Measurements from ENCODE around the gene FAF2. TPM values are rescaled to one million over a fixed set of nuclear protein-coding genes. Genes with fewer than 3 reads are reported as not detected.
A peak's percentile ranks its signal among the peaks of the same experiment; 100 is the strongest.

Gene FAF2
- total RNA-seq, 2 experiments from 2014 or later, result 29.9 to 38.7 TPM

DNA sequence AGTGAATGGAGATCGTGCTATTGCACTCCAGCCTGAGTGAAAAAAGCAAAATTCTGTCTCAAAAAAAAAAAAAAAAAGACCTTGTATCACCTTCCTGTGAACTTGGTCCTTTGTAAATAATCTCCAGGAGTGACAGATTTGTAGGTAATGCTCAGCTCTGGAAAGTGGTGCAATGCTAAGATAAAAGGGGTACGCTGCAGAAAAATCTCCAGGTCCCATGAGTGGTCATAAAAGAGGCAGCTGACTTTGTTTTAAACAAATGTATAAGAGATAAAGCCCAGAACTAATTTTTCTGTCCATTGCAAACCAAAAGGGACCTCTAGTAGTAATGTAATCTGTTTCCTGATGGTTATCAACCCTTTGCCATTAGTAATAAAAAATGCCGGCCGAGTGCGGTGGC, 55.3 kb downstream of the FAF2 start:
- H3K27me3 Mint-ChIP-seq, result no peaks in the 10 kb centered on the region
- DNase-seq (no peak), ATAC-seq (no peak)
- H3K36me3 Mint-ChIP-seq, result peaks cover 54% of the 10 kb centered on the region
- no peak overlapping the region for H3K4me3 Mint-ChIP-seq
- H3K9me3 Mint-ChIP-seq (ENCODE audit: low read depth), result no peaks in the 10 kb centered on the region
- H3K27ac Mint-ChIP-seq, result no peak overlapping the region
- CTCF ChIA-PET, result no interaction called here
- H3K4me1 Mint-ChIP-seq, result no peaks in the 10 kb centered on the region

DNA sequence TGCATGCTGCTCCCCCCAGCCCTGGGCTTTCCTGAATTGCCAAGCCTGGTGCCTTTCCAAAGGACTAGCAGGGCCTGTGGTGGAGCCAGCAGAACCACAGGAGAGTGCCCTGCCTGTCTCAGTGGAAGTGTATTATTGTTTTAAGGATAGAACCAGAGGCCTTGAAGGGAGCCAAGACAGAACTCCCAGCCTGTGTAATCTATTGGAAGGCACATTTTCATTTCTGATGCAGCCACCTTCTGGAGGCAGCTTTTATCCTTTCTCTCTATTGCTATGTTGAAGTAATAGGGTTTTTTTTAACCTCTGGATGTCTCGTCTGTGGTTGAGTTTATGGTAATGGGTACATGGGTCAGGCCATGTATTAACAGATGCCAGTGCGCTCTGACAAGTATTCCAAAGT, 59.7 kb downstream of the FAF2 start:
- peaks cover 10% of the 10 kb centered on the region for H3K4me1 Mint-ChIP-seq
- no peak overlapping the region for H3K27ac Mint-ChIP-seq
- H3K4me3 Mint-ChIP-seq, result no peak overlapping the region
- no peaks in the 10 kb centered on the region for H3K9me3 Mint-ChIP-seq (ENCODE audit: low read depth)
- no peak for ATAC-seq
- H3K27me3 Mint-ChIP-seq, result no peaks in the 10 kb centered on the region
- CTCF ChIA-PET, result no interaction called here
- no peak for DNase-seq
- H3K36me3 Mint-ChIP-seq, result peaks cover 37% of the 10 kb centered on the region

GRCh38 chr5:176508603-176509002, 60.4 kb downstream of the FAF2 start:
- no peak overlapping the region for H3K27ac Mint-ChIP-seq

DNA sequence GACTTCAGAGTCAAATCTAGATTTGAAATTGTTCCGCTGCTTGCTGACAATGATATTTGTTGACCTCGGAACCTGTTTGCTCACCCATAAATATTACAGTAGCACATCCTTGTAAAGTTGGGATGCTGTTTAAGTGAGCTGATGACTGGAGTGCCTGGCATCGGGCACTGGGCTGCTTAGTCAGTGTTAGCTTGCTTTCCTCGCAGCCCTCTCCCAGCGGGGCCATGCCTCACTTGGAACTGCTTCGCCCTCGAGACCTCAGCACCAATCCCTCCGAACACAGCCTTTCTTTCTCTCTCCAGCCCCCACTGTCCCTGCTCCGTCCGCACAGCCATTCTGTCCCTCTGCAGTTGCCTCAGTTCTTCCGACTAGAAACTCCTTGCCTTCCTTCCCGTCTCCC, 65.6 kb downstream of the FAF2 start:
- CTCF ChIA-PET, result no interaction called here
- Mint-ChIP-seq H3K27ac (no peak overlapping the region), H3K27me3 (no peaks in the 10 kb centered on the region), H3K4me3 (no peak overlapping the region), H3K9me3 (ENCODE audit: low read depth) (no peaks in the 10 kb centered on the region), H3K4me1 (peaks cover 17% of the 10 kb centered on the region), H3K36me3 (peaks cover 3% of the 10 kb centered on the region)
- DNase-seq, result no peak
- no peak for ATAC-seq

More at GRCh38 chr5:176508603-176509002, 60.4 kb downstream of the FAF2 start:
- CTCF ChIA-PET, result no interaction called here
- ATAC-seq (no peak), DNase-seq (no peak)
- peaks cover 32% of the 10 kb centered on the region for H3K36me3 Mint-ChIP-seq
- H3K4me1 Mint-ChIP-seq, result peaks cover 10% of the 10 kb centered on the region
- no peaks in the 10 kb centered on the region for H3K9me3 Mint-ChIP-seq (ENCODE audit: low read depth)
- H3K27me3 Mint-ChIP-seq, result no peaks in the 10 kb centered on the region
- no peak overlapping the region for H3K4me3 Mint-ChIP-seq

- CTCF ChIA-PET, result no interaction called here
- no peak overlapping the region for H3K4me3 Mint-ChIP-seq
- peaks cover 17% of the 10 kb centered on the region for H3K4me1 Mint-ChIP-seq
- H3K27ac Mint-ChIP-seq, result no peak overlapping the region
- DNase-seq (no peak), ATAC-seq (no peak)
- H3K9me3 Mint-ChIP-seq (ENCODE audit: low read depth), result no peaks in the 10 kb centered on the region
- H3K27me3 Mint-ChIP-seq, result no peaks in the 10 kb centered on the region
- peaks cover 2% of the 10 kb centered on the region for H3K36me3 Mint-ChIP-seq
Measured at GRCh38 chr5:176514244-176514950, 66.2 kb downstream of the FAF2 start.

- Mint-ChIP-seq H3K9me3 (ENCODE audit: low read depth) (no peaks in the 10 kb centered on the region), H3K4me1 (peaks cover 17% of the 10 kb centered on the region), H3K4me3 (no peak overlapping the region), H3K27ac (no peak overlapping the region), H3K36me3 (no peaks in the 10 kb centered on the region), H3K27me3 (no peaks in the 10 kb centered on the region)
- ATAC-seq (no peak), DNase-seq (no peak)
- CTCF ChIA-PET, result interaction anchor here (0.7 kb wide), 1 partner anchor 749 kb away, joined by 3 read pairs; no protein-coding TSS in a partner anchor
Measured at GRCh38 chr5:176515396-176515795, 67.2 kb downstream of the FAF2 start.

- peaks cover 13% of the 10 kb centered on the region for H3K4me1 Mint-ChIP-seq
- no peaks in the 10 kb centered on the region for H3K9me3 Mint-ChIP-seq (ENCODE audit: low read depth)
- no peaks in the 10 kb centered on the region for H3K36me3 Mint-ChIP-seq
- H3K27me3 Mint-ChIP-seq, result no peaks in the 10 kb centered on the region
- no peak overlapping the region for H3K27ac Mint-ChIP-seq
- ATAC-seq (no peak), DNase-seq (no peak)
- CTCF ChIA-PET, result interaction anchor here (1.4 kb wide), 1 partner anchor 26 kb away, joined by 6 read pairs; no protein-coding TSS in a partner anchor
- H3K4me3 Mint-ChIP-seq, result no peak overlapping the region
Measured at GRCh38 chr5:176517053-176517661, 69.0 kb downstream of the FAF2 start.

DNA sequence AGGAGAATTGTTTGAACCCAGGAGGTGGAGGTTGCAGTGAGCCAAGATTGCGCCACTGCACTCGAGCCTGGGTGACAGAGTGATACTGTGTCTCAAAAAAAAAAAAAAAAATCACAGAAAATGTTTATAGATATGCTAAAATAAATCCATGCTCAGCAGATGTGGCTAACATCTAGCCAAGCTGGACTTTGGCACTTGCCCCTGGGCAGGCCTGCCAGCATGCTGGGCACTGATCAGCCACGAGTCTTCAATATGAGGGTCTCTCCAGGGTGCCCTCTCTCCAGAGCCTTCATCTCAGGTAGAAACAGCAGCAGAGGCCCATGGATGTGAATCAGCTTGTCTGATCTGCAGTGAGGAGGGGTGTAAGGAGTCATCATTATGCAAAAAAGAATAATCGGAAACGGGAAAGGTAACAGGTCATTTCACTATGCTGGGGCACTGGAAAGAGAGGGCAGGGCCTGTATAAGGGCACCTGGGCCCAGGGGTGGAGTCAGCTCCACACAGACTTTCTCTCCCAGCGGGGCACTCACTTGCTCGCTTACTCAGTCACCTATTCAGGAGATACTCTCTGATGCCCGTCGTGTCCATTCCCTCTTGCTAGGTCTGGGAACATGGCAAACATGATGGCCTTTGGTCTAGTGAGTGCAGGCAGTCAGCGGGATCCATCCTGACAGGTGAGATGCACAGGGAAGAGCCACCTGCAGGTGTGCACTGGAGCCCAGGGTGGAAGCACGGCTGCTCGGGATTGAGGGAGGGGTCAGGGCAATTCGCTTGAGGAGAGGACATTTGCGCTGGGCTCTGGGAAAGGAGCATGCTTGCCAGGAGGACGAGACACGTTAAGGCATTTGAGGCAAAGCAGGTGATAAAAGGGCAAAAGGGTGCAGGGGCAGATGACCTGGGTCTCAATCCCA, 71.9 kb downstream of the FAF2 start:
- H3K9me3 Mint-ChIP-seq (ENCODE audit: low read depth), result no peaks in the 10 kb centered on the region
- DNase-seq, result no peak
- H3K27ac Mint-ChIP-seq, result no peak overlapping the region
- H3K4me1 Mint-ChIP-seq, result peaks cover 7% of the 10 kb centered on the region
- H3K27me3 Mint-ChIP-seq, result no peaks in the 10 kb centered on the region
- no peak overlapping the region for H3K4me3 Mint-ChIP-seq
- H3K36me3 Mint-ChIP-seq, result peaks cover 1% of the 10 kb centered on the region
- CTCF ChIA-PET, result no interaction called here
- ATAC-seq, result no peak

GRCh38 chr5:176521286-176521685, 73.1 kb downstream of the FAF2 start:
- H3K9me3 Mint-ChIP-seq (ENCODE audit: low read depth), result no peaks in the 10 kb centered on the region
- DNase-seq, result no peak
- no peak for ATAC-seq
- H3K27ac Mint-ChIP-seq, result no peak overlapping the region
- H3K27me3 Mint-ChIP-seq, result no peaks in the 10 kb centered on the region
- peaks cover 7% of the 10 kb centered on the region for H3K36me3 Mint-ChIP-seq
- no peak overlapping the region for H3K4me3 Mint-ChIP-seq
- peaks cover 7% of the 10 kb centered on the region for H3K4me1 Mint-ChIP-seq
- CTCF ChIA-PET, result no interaction called here

- Mint-ChIP-seq H3K27me3 (no peaks in the 10 kb centered on the region), H3K36me3 (peaks cover 7% of the 10 kb centered on the region), H3K4me1 (peaks cover 6% of the 10 kb centered on the region), H3K27ac (no peak overlapping the region), H3K4me3 (no peak overlapping the region), H3K9me3 (ENCODE audit: low read depth) (no peaks in the 10 kb centered on the region)
- no peak for DNase-seq
- no peak for ATAC-seq
- CTCF ChIA-PET, result no interaction called here
Measured at GRCh38 chr5:176521699-176522263, 73.6 kb downstream of the FAF2 start.

GRCh38 chr5:176524138-176524537, 76.0 kb downstream of the FAF2 start:
- H3K4me3 Mint-ChIP-seq, result no peak overlapping the region
- H3K36me3 Mint-ChIP-seq, result peaks cover 14% of the 10 kb centered on the region
- CTCF ChIA-PET, result interaction anchor here (0.7 kb wide), 1 partner anchor 20 kb away, joined by 3 read pairs; no protein-coding TSS in a partner anchor
- ATAC-seq (no peak), DNase-seq (no peak)
- H3K27me3 Mint-ChIP-seq, result no peaks in the 10 kb centered on the region
- H3K4me1 Mint-ChIP-seq, result peaks cover 10% of the 10 kb centered on the region
- H3K27ac Mint-ChIP-seq, result no peak overlapping the region
- H3K9me3 Mint-ChIP-seq (ENCODE audit: low read depth), result no peaks in the 10 kb centered on the region

- no peak overlapping the region for H3K27ac Mint-ChIP-seq
- H3K4me3 Mint-ChIP-seq, result no peak overlapping the region
- CTCF ChIA-PET, result interaction anchor here (1.1 kb wide), 1 partner anchor 19 kb away, joined by 3 read pairs; no protein-coding TSS in a partner anchor
- DNase-seq (no peak), ATAC-seq (no peak)
- H3K4me1 Mint-ChIP-seq, result peaks cover 18% of the 10 kb centered on the region
- peaks cover 20% of the 10 kb centered on the region for H3K36me3 Mint-ChIP-seq
- H3K9me3 Mint-ChIP-seq (ENCODE audit: low read depth), result no peaks in the 10 kb centered on the region
- H3K27me3 Mint-ChIP-seq, result no peaks in the 10 kb centered on the region
Measured at GRCh38 chr5:176524987-176525386, 76.8 kb downstream of the FAF2 start.

DNA sequence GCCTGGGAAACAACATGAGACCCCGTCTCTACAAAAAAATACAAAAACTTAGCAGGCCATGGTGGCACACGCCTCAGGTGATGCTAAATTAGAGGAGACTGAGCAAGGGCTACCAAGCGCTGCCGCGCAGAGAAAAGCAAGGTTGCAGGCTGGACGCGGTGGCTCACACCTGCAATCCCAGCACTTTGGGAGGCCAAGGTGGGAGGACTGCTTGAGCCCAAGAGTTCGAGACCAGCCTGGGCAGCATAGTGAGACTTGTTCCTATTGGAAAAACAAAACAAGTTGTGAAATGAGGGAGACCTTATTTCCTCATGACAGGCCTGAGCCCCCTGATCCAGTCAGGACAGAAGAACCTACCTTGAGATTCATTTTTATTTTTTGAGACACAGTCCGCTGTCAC, 77.5 kb downstream of the FAF2 start:
- H3K27ac Mint-ChIP-seq, result peak overlapping the region; percentile 36
- no peaks in the 10 kb centered on the region for H3K9me3 Mint-ChIP-seq (ENCODE audit: low read depth)
- DNase-seq, result no peak
- peaks cover 20% of the 10 kb centered on the region for H3K36me3 Mint-ChIP-seq
- CTCF ChIA-PET, result interaction anchor here (1.1 kb wide), 1 partner anchor 18 kb away, joined by 3 read pairs; no protein-coding TSS in a partner anchor
- no peak for ATAC-seq
- H3K27me3 Mint-ChIP-seq, result no peaks in the 10 kb centered on the region
- no peak overlapping the region for H3K4me3 Mint-ChIP-seq
- H3K4me1 Mint-ChIP-seq, result peaks cover 20% of the 10 kb centered on the region

Measured in activated CD8-positive, alpha-beta memory T cell treated with anti-CD3 and anti-CD28 coated beads, Interleukin-2, amount 10 ng/mL, durations not matched to agents 7 days and 5 days (primary cell).